ENCODE results near the gene NHEJ1. TPM values are rescaled to one million over a fixed set of nuclear protein-coding genes. Genes with fewer than 3 reads are reported as not detected.

Gene NHEJ1
- total and polyA plus RNA-seq, 2 of the 13 experiments (the other 11 are each of a cell fraction or from before 2014, with no cell fraction given): 30.0 to 30.7 TPM

DNA sequence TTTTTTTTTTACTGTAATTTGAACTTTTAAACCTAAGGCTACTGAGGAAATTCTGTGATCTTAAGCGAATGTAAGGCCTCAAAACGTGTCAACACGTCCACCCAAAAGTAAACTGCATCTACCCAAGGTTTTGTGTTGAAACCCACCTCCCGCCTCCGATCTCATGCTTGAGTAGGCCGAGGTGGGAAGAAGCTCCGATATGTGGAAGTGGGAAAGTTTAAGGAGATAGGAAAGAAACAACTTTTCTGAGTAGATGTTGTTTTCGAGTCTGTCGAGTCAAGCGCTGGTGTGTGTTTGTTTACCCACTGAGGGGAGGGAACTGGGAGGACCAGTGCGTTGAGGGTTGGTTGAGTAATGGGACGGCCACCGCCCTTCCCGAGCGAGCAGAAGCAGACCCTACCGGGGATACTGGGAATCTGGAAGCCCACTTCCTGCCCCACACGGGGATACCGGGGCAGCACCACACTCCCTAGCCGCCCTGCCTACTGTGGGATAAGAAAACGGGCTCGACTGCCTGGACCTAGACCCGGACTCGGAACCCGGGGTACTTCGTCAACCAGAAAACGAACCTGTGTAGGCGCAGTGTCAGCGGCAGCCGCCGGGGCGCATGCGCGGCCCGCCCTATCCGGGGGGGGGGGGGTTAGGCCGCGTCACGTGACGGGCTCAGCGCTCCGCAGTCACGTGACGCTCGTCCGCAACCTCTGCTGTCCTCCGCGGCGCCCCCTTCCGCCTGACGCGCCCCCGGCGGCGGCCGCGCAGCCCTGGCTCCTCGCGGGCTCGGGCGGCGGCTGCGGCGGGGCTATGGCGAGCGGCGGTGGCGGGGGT lies 17.1 kb upstream of the NHEJ1 start, which contains the start of gene RETREG2 (continued):
- TF ChIP-seq NONO (IDR thresholded peaks at IDR 0.05) (no peak), NONO (CRISPR knock-in tag; conservative IDR thresholded peaks at IDR 0.05) (peak; percentile 63), ZNF674 (CRISPR knock-in tag; IDR thresholded peaks at IDR 0.05; ENCODE audit: low read depth) (peak; percentile 53; the same call in 1 of the 2 replicates), ZNF775 (CRISPR knock-in tag; IDR thresholded peaks at IDR 0.05; ENCODE audit: borderline replicate concordance) (peak; percentile 88), ZSCAN20 (CRISPR knock-in tag; IDR thresholded peaks at IDR 0.05; ENCODE audit: borderline replicate concordance) (no peak; the same call in 1 of the 2 replicates), ZNF7 (CRISPR knock-in tag; IDR thresholded peaks at IDR 0.05) (no peak), HOXA3 (CRISPR knock-in tag; IDR thresholded peaks at IDR 0.05) (peak; percentile 78), SNAPC2 (CRISPR knock-in tag; IDR thresholded peaks at IDR 0.05) (0 out of 2 replicates have a peak, but pooled peaks have one; percentile 78), TOE1 (CRISPR knock-in tag; IDR thresholded peaks at IDR 0.05) (no peak), REL (CRISPR knock-in tag; conservative IDR thresholded peaks at IDR 0.05) (no peak; the same call in 1 of the 2 replicates), ELF4 (CRISPR knock-in tag; IDR thresholded peaks at IDR 0.05; ENCODE audit: borderline replicate concordance) (no peak), GPN1 (CRISPR knock-in tag; IDR thresholded peaks at IDR 0.05; ENCODE audit: borderline replicate concordance) (no peak), ZSCAN30 (CRISPR knock-in tag; IDR thresholded peaks at IDR 0.05) (0 out of 2 replicates have a peak, but pooled peaks have one; percentile 26), FOXK2 (IDR thresholded peaks at IDR 0.05) (no peak; the same call in 1 of the 2 replicates), ZNF616 (CRISPR knock-in tag; IDR thresholded peaks at IDR 0.05; ENCODE audit: low read depth) (peak; percentile 27), ZNF207 (IDR thresholded peaks at IDR 0.05; ENCODE audit: borderline replicate concordance) (peak; percentile 69; the same call in 1 of the 2 replicates), EP300 (IDR thresholded peaks at IDR 0.05; ENCODE audit: low read depth in 2 of 2, low read length in 2 of 2) (peak in 1 of 2 experiments; percentile 5; a peak in 2 of 4 replicates), EP300 (CRISPR knock-in tag; IDR thresholded peaks at IDR 0.05; ENCODE audit: borderline replicate concordance) (no peak)
- TF ChIP-seq, protein P1, sequence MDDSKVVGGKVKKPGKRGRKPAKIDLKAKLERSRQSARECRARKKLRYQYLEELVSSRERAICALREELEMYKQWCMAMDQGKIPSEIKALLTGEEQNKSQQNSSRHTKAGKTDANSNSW (CRISPR knock-in tag; IDR thresholded peaks at IDR 0.05; ENCODE audit: borderline replicate concordance): no peak
- TF ChIP-seq, protein P2, sequence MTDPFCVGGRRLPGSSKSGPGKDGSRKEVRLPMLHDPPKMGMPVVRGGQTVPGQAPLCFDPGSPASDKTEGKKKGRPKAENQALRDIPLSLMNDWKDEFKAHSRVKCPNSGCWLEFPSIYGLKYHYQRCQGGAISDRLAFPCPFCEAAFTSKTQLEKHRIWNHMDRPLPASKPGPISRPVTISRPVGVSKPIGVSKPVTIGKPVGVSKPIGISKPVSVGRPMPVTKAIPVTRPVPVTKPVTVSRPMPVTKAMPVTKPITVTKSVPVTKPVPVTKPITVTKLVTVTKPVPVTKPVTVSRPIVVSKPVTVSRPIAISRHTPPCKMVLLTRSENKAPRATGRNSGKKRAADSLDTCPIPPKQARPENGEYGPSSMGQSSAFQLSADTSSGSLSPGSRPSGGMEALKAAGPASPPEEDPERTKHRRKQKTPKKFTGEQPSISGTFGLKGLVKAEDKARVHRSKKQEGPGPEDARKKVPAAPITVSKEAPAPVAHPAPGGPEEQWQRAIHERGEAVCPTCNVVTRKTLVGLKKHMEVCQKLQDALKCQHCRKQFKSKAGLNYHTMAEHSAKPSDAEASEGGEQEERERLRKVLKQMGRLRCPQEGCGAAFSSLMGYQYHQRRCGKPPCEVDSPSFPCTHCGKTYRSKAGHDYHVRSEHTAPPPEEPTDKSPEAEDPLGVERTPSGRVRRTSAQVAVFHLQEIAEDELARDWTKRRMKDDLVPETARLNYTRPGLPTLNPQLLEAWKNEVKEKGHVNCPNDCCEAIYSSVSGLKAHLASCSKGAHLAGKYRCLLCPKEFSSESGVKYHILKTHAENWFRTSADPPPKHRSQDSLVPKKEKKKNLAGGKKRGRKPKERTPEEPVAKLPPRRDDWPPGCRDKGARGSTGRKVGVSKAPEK (CRISPR knock-in tag; IDR thresholded peaks at IDR 0.05; ENCODE audit: borderline replicate concordance): peak; percentile 36; the same call in 1 of the 2 replicates
- TF ChIP-seq, protein P3, sequence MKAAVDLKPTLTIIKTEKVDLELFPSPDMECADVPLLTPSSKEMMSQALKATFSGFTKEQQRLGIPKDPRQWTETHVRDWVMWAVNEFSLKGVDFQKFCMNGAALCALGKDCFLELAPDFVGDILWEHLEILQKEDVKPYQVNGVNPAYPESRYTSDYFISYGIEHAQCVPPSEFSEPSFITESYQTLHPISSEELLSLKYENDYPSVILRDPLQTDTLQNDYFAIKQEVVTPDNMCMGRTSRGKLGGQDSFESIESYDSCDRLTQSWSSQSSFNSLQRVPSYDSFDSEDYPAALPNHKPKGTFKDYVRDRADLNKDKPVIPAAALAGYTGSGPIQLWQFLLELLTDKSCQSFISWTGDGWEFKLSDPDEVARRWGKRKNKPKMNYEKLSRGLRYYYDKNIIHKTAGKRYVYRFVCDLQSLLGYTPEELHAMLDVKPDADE (CRISPR knock-in tag; IDR thresholded peaks at IDR 0.05): no peak
- TF ChIP-seq, protein P4, sequence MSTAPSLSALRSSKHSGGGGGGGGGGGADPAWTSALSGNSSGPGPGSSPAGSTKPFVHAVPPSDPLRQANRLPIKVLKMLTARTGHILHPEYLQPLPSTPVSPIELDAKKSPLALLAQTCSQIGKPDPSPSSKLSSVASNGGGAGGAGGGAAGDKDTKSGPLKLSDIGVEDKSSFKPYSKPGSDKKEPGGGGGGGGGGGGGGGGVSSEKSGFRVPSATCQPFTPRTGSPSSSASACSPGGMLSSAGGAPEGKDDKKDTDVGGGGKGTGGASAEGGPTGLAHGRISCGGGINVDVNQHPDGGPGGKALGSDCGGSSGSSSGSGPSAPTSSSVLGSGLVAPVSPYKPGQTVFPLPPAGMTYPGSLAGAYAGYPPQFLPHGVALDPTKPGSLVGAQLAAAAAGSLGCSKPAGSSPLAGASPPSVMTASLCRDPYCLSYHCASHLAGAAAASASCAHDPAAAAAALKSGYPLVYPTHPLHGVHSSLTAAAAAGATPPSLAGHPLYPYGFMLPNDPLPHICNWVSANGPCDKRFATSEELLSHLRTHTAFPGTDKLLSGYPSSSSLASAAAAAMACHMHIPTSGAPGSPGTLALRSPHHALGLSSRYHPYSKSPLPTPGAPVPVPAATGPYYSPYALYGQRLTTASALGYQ (CRISPR knock-in tag; IDR thresholded peaks at IDR 0.05): 0 out of 2 replicates have a peak, but pooled peaks have one; percentile 23

Measured in HepG2 (cell line).